NCI-H2171 (cell line): Measurements from ENCODE around the gene COL12A1.

Experiments used
- DNase-seq: peaks from one replicate; lab custom pipeline; 2025; lab: John Stamatoyannopoulos, UW

COL12A1 gene

DNA sequence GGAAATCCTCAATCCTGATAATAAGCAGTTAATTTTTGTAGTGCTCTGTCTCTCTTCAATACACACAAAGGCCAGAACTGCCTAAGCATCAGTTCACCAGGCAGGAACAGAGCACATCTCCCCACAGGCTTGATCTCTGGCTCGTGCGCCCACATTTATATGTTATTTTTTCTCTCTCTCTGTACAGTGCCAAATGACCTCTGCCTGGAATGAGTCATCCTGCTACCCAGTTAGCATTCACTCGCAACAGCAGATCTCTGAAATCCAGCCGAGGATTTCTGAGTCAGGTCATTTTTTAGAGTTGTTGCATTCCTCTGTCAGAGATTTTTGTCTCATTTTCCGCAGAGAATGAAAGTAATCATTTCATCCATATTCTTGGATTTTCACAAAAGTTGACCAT lies 107.1 kb downstream of the COL12A1 start:
- DNase-seq = no peak

DNA sequence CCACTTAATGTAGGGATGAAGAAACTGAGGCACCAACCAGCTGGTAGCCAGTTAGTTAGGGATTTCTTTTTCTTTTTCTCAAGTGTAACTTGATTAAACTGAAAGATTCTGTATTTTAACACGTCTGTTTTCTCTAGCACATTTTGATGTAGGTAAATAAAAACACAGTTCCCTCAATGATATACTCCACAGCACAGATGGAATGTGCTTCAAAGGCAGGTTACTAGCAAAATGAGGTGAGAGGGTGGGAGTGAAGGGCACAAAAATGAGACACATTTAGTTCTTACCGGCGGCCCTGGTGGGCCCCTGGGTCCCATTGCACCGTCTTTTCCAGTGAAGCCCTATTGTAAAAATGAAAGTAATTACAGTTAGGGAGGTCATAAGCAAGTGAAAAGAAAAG lies 108.9 kb downstream of the COL12A1 start:
- DNase-seq = no peak

DNA sequence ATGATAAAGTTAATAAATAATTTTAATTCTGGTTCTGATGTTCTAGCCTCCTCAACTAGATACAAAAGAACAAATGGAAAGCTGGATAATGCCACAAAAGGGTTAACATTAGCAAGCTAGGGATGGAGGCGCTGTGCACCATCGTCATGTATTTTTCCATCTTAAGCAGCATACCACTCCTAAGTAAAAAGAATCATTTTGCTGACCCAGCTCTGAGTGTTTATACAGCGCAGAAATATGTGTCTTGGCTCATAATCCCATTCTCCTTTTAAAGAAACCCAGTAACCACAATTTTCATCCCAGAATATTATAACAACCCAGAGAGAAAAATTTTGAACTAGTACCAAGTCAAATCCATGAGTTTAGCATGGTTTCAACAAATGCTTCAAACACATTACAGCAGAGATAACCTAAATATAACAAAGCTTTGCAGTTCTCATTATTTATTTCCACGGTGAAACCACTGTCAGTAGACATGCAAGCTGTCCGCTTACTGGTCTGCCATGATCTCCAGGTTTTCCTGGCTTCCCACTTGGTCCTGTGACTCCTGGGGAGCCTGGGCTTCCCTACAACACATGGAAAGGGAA lies 111.1 kb downstream of the COL12A1 start:
- DNase-seq = no peak

DNA sequence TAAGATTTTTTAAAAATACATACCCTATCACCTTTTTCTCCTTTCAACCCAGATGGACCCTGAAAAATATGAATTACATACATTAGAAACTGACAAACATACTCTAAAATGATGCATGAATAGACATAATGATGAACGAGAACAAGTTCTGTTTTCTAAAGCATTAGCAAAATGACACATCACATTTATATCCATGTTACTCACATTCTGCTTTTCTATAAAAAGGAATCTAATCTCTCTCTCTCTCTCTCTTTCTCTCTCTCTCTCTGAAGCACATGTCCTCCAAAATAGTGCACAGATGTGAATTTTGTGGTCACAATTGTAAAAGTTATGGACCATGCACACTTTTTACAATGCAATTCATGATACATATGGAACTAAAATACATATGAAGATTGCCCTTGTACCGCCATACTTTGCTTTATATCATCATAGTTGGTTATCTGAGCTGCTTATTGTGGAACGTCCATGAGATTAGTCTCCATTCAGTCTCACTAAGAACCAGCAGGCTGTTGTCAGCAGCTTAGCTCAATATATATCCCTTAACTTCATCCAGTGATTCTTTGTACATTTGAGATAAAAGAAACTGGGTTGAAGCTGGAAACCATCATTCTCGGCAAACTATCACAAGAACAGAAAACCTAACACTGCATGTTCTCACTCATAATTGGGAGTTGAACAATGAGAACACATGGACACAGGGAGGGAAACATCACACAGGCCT lies 114.2 kb downstream of the COL12A1 start:
- no peak for DNase-seq

DNA sequence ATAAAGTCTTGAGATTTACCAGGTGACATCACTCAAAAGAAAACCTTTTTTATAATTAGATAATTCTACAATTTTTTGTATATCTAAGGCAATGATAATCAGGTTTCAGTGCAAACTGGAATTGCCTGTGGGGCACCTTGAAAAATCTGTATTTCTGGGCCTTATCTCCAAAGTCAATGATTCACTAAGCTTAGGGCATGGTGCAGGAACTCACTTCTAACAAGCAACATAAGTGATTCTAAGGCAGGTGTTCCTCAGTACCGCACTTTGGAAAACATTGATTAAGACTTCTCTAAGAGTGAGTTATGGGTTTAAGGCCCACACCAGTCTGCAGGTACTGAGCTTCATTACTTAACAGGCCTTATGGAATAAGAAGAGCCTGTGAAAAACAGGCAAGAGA lies 115.3 kb downstream of the COL12A1 start:
- no peak for DNase-seq

DNA sequence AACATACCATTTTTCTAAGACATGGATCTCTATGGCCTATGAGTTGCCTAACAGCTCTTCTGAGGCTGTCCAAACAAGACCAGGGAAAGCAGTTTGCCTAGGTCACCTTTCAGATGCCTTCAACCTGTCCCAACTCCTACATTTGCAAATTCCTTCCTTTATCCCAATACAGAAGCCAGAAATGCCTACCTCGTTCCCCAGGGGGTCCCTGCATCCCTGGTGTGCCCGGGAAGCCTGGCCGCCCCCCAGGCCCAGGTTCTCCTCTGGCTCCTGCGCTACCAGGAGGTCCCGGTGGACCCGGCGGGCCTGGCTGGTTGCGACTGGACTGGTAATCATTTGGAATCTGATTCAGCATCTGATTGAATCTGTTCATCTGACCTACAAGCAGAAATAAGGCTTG lies 115.9 kb downstream of the COL12A1 start:
- DNase-seq = no peak

DNA sequence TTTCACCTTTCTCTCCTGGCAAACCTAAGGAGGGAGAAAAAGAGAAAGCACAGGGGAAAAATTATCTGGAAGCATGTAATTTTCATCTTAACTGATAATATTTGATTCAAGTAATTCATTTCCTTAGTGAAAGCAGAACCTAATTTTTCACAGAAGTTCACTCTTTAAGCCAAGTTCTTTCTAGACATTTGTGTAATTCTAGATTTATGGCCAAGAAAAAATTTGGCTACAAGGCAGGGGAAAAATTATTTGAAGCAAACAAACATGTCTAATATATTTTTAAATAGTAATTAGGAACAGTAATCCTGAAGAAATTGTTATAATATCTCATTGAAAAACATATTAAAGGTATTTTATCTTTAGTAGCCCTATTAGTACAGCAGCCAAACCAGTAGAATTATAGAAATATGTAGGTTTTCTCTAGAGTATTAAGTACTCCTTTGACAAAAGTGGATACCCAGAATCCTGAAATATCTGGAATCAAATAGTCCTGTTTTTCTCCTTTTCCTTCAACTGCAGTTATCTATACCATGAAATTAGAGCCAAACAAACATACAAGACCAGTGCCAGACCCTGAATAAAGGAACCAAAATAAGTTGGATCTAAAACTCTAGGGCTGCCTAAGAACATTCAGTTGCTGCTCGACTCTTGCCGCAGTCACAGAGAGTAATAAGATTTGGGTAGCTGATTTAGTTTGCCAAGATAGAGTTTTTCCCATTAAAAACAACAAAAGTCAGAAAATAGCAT lies 116.5 kb downstream of the COL12A1 start:
- DNase-seq = no peak

DNA sequence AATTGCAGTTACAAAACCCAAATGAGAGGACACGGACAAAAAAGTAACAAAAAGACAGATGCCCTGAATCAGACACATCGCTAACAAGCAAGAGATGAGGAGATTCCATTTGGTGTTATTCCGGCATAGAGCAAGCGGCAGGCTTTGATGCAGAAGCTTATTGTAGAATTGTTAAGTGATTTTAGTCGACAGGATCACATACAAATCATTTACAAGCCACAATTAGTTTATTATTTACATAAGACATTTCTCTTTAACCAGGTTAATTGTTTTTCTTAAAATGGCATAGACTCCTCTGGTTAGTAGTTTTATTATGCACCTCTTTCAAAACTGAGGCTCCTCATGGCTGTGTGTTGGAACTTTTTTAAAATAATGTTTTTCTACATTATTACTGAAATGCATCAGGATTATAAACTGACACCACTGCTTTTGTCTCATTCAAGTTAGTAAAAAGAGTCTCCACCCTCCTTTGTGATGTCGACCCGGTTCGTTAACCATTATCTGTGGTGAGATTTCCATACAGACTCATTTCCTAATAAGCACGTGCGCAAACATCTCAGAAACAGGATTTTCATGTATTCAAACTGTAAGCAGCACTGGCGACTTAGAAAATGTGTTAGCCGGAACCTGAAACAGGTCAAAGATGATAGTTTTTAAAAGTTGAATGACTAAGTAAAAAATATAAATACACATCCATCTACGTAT lies 119.8 kb downstream of the COL12A1 start:
- DNase-seq = no peak

DNA sequence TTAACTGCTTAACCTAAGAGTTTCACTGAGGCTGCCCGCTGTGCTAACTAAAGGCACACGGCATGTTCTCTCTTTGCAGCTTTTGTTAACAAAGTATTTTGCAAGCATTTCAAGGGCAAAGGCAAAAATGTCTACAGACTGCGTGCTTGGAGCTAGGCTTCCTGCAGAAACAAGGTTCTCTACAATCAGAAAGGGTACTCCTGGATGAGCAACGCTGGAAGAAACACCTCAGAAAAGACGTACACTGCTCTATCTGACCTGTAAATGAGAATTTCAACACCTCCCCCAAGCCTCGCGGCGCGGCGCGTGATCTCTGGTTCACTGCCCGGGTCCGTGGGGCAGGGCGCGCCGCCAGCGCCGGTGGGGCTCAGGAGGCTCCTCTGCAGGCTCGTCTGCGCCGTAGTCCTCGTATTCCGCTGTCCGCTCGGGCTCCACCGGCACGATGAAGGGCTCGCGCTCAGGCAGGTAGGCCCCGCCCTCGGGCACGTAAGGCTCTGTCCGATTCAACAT lies 120.9 kb downstream of the COL12A1 start:
- DNase-seq = no peak

DNA sequence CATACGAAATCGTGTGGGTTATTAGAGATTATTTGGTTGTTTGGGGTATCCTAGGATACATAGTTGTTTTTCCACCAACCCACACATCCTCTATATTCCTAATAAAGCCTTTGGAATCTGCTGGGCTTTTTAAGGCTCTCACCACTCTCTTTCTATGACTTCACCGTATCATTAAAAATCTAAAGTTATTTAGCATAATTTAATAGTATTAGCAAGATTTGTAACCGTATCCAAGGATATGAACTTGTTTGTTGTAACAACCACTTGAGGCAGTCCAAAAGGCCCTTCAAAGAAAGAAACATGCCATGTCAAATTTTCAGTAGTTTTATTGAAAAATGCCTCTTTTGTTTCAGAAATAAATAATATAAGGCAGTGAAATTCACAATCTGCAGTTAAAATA lies 121.8 kb downstream of the COL12A1 start:
- no peak for DNase-seq

DNA sequence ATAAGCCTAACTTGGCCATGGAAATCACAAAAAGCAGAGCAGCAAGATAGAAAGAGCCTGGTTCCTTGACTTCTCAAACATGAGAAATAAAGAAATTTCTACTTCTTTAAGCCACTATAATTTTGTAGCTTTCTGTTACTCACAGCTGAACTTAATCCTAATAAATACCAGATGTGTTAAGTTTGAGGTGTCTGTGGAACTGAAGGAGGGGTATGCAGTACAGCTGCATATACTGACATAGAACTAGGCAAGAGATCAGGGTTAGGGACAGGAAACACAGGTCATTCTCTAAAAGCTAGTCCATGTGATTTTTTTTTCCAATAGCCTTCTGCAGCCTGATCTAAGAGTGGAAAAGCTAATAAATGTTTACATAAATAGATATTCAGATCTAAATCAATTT lies 123.9 kb downstream of the COL12A1 start:
- DNase-seq = no peak

DNA sequence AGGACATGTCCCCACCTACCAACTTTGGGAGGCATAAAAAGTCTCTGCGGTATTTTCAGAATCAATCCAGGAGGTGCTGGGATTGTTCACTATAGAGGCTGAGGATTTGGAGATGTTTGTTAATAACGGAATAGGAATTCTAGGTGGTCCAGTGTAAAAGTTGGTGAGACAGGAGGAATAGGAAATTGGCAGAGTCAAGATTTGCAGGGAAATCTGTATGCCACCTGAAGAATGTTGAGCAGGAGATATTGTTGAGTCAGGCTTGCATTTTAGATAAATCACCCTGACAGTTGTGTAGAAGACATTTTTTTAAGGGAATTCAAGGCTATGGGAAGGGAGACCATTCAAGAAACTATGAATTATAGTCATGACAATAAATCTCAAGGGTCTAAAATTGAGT lies 124.8 kb downstream of the COL12A1 start:
- DNase-seq = no peak

DNA sequence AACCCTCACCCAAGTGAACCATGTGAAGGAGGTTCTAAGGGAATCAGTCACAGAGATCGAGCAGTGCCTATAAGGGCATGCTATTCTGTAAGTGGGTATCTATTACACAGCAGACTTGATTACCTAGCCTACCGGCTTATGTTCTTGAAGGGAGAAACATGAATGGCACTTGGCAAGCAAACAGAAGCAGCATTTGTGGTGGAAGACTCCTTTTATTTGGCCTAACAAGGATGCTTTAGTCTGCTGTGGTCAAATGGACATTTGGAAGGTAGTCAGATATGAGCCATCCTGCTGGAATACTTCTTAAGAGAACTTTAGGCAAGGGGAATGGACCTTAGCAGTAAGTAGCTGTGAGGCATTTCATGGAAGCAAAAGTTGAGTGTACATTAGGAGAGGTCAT lies 126.3 kb downstream of the COL12A1 start:
- no peak for DNase-seq

DNA sequence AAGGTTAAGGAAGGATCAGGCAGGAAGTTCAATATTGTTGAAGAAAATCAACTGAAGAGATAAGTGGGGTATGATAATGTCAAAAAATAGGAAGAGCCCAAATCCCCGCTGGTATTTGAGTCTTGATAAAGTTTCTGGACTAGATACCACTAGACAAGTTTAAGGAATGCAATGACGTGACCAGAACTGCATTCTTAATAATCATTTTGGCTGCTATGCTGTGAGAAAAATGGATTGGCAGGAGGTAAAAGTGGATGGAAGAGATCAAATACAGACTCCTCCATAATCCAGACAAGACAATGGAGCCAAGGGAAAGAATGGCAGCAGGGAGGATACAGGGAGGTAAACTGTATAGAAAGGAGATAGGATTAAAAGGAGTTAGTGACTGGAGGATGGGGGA lies 128.2 kb downstream of the COL12A1 start:
- no peak for DNase-seq

DNA sequence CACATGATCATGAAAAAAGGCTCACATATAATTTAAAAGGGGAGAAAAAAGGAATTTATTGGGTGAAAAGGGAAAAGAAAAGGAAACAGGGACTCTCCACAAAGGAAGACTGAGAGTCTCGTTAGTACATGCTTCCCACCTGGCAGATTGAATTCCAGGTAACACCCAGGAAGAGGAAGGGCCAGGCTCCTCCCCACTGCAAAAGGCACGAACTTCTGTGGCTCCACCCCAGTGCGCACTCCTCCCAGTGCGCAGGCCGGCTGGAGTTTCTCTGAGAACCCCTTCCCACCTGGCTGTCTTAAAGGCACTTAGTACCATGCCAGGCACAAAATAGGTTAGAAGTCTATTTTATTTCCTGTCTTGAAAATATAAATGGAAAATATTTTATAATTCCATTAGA lies 129.8 kb downstream of the COL12A1 start:
- DNase-seq = no peak

DNA sequence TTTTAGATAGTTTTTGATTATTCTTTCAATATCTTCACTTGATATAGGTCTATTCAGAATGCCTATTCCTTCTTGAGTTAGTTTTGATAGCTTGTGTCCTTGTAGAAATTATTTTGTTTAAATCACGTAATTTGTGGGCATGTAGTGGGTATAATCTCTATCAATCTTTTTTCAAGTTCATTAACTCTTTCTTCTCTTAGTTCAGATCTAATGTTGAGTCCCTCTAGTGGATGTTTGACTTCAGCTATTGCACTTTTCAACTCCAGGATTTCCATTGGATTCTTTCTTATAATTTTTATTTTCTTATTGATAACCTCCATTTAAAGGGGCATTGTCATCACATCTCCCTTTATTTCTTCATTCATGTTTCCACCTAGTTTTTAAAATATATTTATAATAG lies 135.6 kb downstream of the COL12A1 start:
- no peak for DNase-seq

DNA sequence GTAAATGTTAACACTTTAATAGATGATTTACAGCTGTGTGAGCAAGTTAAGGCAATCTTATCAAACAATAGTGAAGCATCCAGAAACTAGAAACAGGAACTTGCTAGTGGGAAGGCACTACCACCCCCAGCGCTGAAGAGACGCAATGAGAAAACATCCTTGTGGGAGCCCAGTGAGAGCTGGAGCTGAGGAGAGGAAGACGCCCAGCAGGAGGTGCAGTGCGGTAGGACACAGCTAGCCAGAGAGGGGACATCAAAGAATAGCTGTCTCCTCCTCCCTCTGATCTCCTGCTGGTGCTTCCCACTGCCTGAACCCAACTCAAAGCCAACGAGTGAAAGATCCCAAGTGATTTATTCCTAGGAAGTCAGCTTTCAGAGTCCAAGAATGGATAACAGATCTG lies 140.3 kb downstream of the COL12A1 start:
- DNase-seq = no peak

DNA sequence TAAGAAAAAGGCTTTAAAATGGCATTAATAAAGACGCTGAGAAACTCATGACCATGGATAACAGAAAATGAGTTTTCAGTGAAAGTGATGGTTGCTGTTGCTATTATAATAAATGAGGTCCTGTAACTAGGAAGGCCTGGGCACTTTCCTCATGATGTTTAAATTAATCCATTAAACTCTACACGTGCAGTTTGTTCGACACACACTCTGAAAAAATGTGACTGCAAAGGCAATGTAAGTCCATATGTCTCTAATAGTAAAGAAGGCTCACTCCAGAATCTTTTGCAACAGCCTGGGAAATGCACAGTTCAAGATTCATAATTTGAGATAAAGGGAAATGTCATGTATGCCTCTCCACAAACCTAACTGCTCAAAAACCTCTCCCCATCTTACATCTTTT lies 153.4 kb downstream of the COL12A1 start:
- no peak for DNase-seq

DNA sequence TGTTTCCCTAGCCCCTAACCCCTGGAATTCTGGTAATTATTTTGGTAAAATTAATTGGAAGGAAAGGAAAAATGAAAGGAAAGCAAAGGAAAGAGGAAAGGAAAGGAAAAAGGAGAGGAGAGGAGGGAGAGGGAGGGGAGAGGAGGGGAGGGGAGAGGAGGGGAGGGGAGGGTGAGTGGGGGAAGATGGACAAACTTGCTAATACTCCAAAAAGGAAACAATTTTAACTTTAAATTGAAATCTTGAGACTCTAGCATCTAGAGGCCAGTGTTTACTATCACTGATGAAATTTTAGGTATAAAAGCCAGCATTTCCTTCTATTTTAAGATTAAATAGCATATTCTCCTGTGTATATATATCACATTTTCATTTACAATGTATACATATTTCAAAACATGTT lies 156.5 kb downstream of the COL12A1 start:
- no peak for DNase-seq

DNA sequence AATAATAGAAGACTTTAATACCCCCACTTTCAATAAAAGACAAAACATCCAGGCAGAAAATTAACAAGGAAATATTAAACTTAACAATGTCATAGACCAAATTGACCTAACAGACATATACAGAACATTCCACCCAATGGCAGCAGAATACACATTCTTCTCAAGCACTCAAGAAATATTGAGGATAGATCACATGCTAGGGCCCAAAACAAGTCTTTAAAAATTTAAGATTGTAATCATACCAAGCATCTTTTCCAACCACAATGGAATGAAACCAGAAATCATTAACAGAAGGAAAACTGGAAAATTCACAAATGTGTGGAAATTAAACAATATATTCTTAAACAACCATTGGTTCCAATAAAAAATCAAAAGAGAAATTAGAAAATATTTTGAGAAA lies 161.0 kb downstream of the COL12A1 start:
- no peak for DNase-seq

DNA sequence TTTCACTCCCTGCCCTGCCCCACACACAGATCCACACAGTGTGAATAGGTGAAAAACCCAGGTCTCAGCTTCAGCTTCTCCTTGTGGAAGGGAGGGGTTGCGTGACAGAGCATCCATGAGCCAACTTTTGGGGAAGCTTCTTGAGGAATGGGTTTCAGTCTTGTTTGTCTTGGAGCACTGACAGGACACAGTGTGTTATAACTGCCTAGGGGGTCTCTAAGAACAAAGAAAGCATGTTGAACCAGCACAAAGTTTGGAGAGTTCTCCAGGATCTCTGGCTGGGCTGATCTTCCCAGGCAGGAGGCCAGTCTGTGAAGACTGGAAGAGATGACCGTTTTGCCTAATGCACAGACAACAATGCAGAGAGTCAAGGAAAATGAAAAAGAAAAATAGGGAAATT lies 164.5 kb downstream of the COL12A1 start:
- DNase-seq = no peak
